HepG2 (cell line): ENCODE measurements around the gene NOB1. TPM values are rescaled to one million over a fixed set of nuclear protein-coding genes. Genes with fewer than 3 reads are reported as not detected.
"Not testable (repeated sequence)": the region's sequence is repeated elsewhere in the genome, so short reads cannot be mapped to it uniquely, and the experiment has no call there.

Source experiments
- ATAC-seq: fragments of 200-7000 bp; cut with Tn5 transposase; 3 replicates; pipeline ENCODE4 v1.9.1; 2020; ENCODE audit warnings: mild to moderate bottlenecking, moderate library complexity
- BruUV-seq: library from RNA; stranded (reverse); fragments of 400-500 nt; replicated peaks from 2 replicates; lab custom pipeline; 2021; lab: Mats Ljungman, UMichigan
- CTCF ChIA-PET: fragments of 300-600 bp; formaldehyde crosslinking; extraction: SDS; loops from one replicate; lab custom pipeline; 2021; ENCODE audit warnings: low total read pairs, inconsistent platforms, low intra/inter-chr PET ratio; lab: Yijun Ruan, JAX
- POLR2A ChIA-PET: fragments of 350-600 bp; sonication (Branson Sonifier 250); formaldehyde crosslinking; loops from one replicate; lab custom pipeline; 2020; ENCODE audit warnings: antibody characterized with exemption, inconsistent platforms; lab: Yijun Ruan, JAX
- DNase-seq: peaks from one replicate; pipeline ENCODE4 v3.0.0-alpha.2; 2015; ENCODE audit warnings: low spot score
- FAIRE-seq: peaks from 3 replicates; lab custom pipeline; 2011; peaks lifted over from hg19 to GRCh38; lab: Jason Lieb, UNC
- H2AFZ ChIP-seq: one replicate; pipeline ENCODE4 v1.6.1; 2011; ENCODE audit warnings: low read length, inconsistent platforms
- H3K27ac ChIP-seq: fragments of 300-600 bp; 3 replicates; pipeline ENCODE4 v1.8.0; 2011; ENCODE audit warnings: mixed run types, mild to moderate bottlenecking, mixed read lengths, low read length, inconsistent platforms; ENCODE audit not compliant: insufficient read depth; ENCODE audit errors: extremely low read length
- H3K27me3 ChIP-seq, 2 experiments: fragments of 200-600 bp in 1 of 2; 2 replicates in 1 of 2; 3 replicates in 1 of 2; pipeline versions ENCODE4 v1.6.0 to v1.8.0; 2011; ENCODE audit warnings: low read length in 2 of 2, mild to moderate bottlenecking in 2 of 2, moderate library complexity in 2 of 2, inconsistent platforms in 1 of 2; ENCODE audit not compliant: insufficient read depth in 2 of 2, control insufficient read depth in 1 of 2
- H3K36me3 ChIP-seq, 2 experiments: fragments of 200-600 bp in 1 of 2; replicated peaks in 1 of 2; 2 replicates in 1 of 2; 3 replicates in 1 of 2; pipeline versions ENCODE4 v1.5.1 to v1.8.0; 2011; ENCODE audit warnings: low read length in 2 of 2, inconsistent platforms in 1 of 2; ENCODE audit not compliant: insufficient read depth in 2 of 2, control insufficient read depth in 1 of 2
- H3K4me1 ChIP-seq: 2 replicates; pipeline ENCODE4 v1.5.1; 2012; ENCODE audit warnings: low read length, inconsistent platforms; ENCODE audit not compliant: insufficient read depth
- H3K4me2 ChIP-seq: 2 replicates; pipeline ENCODE4 v1.6.0; 2011; ENCODE audit warnings: low read depth, low read length, inconsistent platforms
- H3K4me3 ChIP-seq, 3 experiments: fragments of 200-600 bp in 1 of 3; sonication (generic), shearing (Covaris generic) in 1 of 3; replicated peaks in 1 of 3; 2 replicates each; pipeline ENCODE4 v1.5.1; 2011 to 2016; ENCODE audit warnings: low read length in 3 of 3, inconsistent platforms in 2 of 3, low read depth in 2 of 3, mild to moderate bottlenecking in 2 of 3, control low read depth in 1 of 3, mixed read lengths in 1 of 3; ENCODE audit not compliant: insufficient read depth in 1 of 3
- H3K79me2 ChIP-seq: one replicate; pipeline ENCODE4 v1.6.1; 2011; ENCODE audit warnings: low read length, inconsistent platforms; ENCODE audit not compliant: insufficient read depth
- H3K9ac ChIP-seq: 2 replicates; pipeline ENCODE4 v1.6.0; 2011; ENCODE audit warnings: mild to moderate bottlenecking, low read depth, low read length, inconsistent platforms; ENCODE audit not compliant: insufficient read depth
- H3K9me3 ChIP-seq: 2 replicates; pipeline ENCODE4 v1.5.1; 2012; ENCODE audit warnings: mild to moderate bottlenecking, low read length
- H4K20me1 ChIP-seq: 2 replicates; pipeline ENCODE4 v1.6.0; 2011; ENCODE audit warnings: inconsistent platforms, mild to moderate bottlenecking, low read length, moderate library complexity; ENCODE audit not compliant: insufficient read depth
- ZNF121 ChIP-seq: sonication (generic); formaldehyde crosslinking; IDR thresholded peaks from 2 replicates; pipeline ENCODE4 v1.5.0; 2020; ENCODE audit warnings: mild to moderate bottlenecking, missing genetic modification reagents
- ZNF7 ChIP-seq: IDR thresholded peaks from 2 replicates; pipeline ENCODE4 v1.6.1; 2016; ENCODE audit warnings: missing biosample characterization, missing genetic modification reagents
- WGBS: methylation state at CpG from one replicate; pipeline ENCODE4 v1.1.6; 2017; ENCODE audit warnings: low lambda C conversion rate; 5-methylcytosine and 5-hydroxymethylcytosine counted together
- in situ Hi-C: cut with HindIII; loops from 2 replicates; pipeline ENCODE4 v1.10.0; 2017; ENCODE audit warnings: low pct_unique_long_range_greater_than_20kb; ENCODE audit not compliant: extremely low pct_ligation_motif_present
- intact Hi-C: fragments of 100-400 bp; cut with micrococcal nuclease; formaldehyde crosslinking; loops from one replicate; pipeline ENCODE4 v1.10.0; 2022; ENCODE audit not compliant: unreplicated experiment
- polyA plus RNA-seq, 8 experiments: library from polyadenylated mRNA; depleted of rRNA in 3 of 8; stranded (reverse) in 7 of 8; unstranded in 1 of 8; fragments of >200 nt; fragmentation: Illumina TruSeq in 4 of 8; extraction: Trizol in 4 of 8; gene quantifications; 2 replicates each; pipeline versions ENCODE4 v1.2.1 to v1.2.3, GENCODE V29; 2011 to 2016; ENCODE audit warnings: low read depth in 4 of 8, missing spikeins in 1 of 8, mixed read lengths in 1 of 8; ENCODE audit not compliant: insufficient read depth in 1 of 8
- total RNA-seq, 5 experiments: library from RNA; depleted of rRNA; stranded (reverse); fragments of >200 nt; fragmentation: Illumina TruSeq; extraction: Trizol; gene quantifications; 2 replicates each; pipeline ENCODE4 v1.2.3, GENCODE V29; 2016; ENCODE audit warnings: low read depth in 1 of 5

The NOB1 gene
- total and polyA plus RNA-seq, 2 of the 13 experiments (the other 11 are each of a cell fraction or from before 2014, with no cell fraction given): 47.1 to 162 TPM

- FAIRE-seq, H3K36me3 ChIP-seq, H3K4me3 ChIP-seq, H3K27me3 ChIP-seq, ATAC-seq, BruUV-seq, H2AFZ ChIP-seq, in situ Hi-C loops, H3K9ac ChIP-seq, DNase-seq, CTCF ChIA-PET, H3K4me2 ChIP-seq, H4K20me1 ChIP-seq, H3K27ac ChIP-seq, intact Hi-C loops, H3K9me3 ChIP-seq: not testable (repeated sequence)
- TF ChIP-seq ZNF121: peak; percentile 68; the same call in 1 of the 2 replicates
- H3K4me1 ChIP-seq: peaks cover 39% of the 10 kb centered on the region
- H3K79me2 ChIP-seq: peaks cover 13% of the 10 kb centered on the region
- 85% methylated on average over 5 of the region's 5 CpGs for WGBS
- POLR2A ChIA-PET: interaction anchor here (0.6 kb wide), 1 partner anchor 9 kb away, joined by 3 read pairs; no protein-coding TSS in a partner anchor
Measured at GRCh38 chr16:69731280-69731679, 23.4 kb downstream of the NOB1 start.

GRCh38 chr16:69729030-69729429 lies 25.7 kb downstream of the NOB1 start:
- 88% methylated on average over 4 of the region's 4 CpGs for WGBS
- DNase-seq, BruUV-seq, H3K4me3 ChIP-seq, H3K27ac ChIP-seq, H2AFZ ChIP-seq, CTCF ChIA-PET, H3K9ac ChIP-seq, intact Hi-C loops, ATAC-seq, H3K9me3 ChIP-seq, H3K4me2 ChIP-seq: not testable (repeated sequence)
- POLR2A ChIA-PET: interaction anchor here (10.0 kb wide), 1 partner anchor 23 kb away, joined by 211 read pairs; the partner anchor contains the start of gene NOB1
- peak; percentile 72 for TF ChIP-seq ZNF121
- peak; percentile 98 for TF ChIP-seq ZNF7 (CRISPR knock-in tag)
- TF ChIP-seq, all 625 proteins: peak for 2; not testable (repeated sequence) for 623
- H3K4me1 ChIP-seq: peaks cover 47% of the 10 kb centered on the region
- FAIRE-seq, H3K36me3 ChIP-seq, in situ Hi-C loops, H3K27me3 ChIP-seq, H4K20me1 ChIP-seq: not testable (repeated sequence)
- peaks cover 35% of the 10 kb centered on the region for H3K79me2 ChIP-seq
